ENCODE measurements around the gene KCNMA1.

The KCNMA1 gene

GRCh38 chr10:77363210-77363609, 274.4 kb downstream of the KCNMA1 start:
- Histone ChIP-seq H3K14ac (ENCODE audit: low read length in 2 of 2) (no peak overlapping the region), H3K36me3 (ENCODE audit: control insufficient read depth in 1 of 2, insufficient read depth in 2 of 2, low read depth in 1 of 2, low read length in 2 of 2) (peaks cover 0 to 7% of the 10 kb centered on the region in 2 experiments), H3K4me2 (ENCODE audit: low read length, poor library complexity, severe bottlenecking) (no peak overlapping the region), H3K27ac (ENCODE audit: low read length, poor library complexity, severe bottlenecking) (no peak overlapping the region), H3K4me1 (ENCODE audit: control insufficient read depth, insufficient read depth, low read depth, low read length) (peaks cover 8% of the 10 kb centered on the region), H2BK5ac (ENCODE audit: low read depth, low read length, poor library complexity, severe bottlenecking) (no peak overlapping the region), H2BK12ac (ENCODE audit: low read length in 2 of 2) (no peak overlapping the region), H4K91ac (ENCODE audit: low read length) (no peak overlapping the region), H3K18ac (ENCODE audit: low read depth in 1 of 2, low read length in 2 of 2) (peak overlapping the region in 1 of 2 experiments; percentile 37), H2BK15ac (ENCODE audit: low read depth, poor library complexity, severe bottlenecking) (no peak overlapping the region), H3K27me3 (ENCODE audit: control insufficient read depth in 1 of 2, insufficient read depth in 1 of 2, low read length in 2 of 2) (no peaks in the 10 kb centered on the region), H3K4me3 (ENCODE audit: insufficient read depth in 1 of 2, low read depth in 1 of 2, low read length in 2 of 2) (no peak overlapping the region), H3K79me1 (replicated peaks; ENCODE audit: low read length, poor library complexity, severe bottlenecking) (peaks cover 13% of the 10 kb centered on the region), H4K8ac (ENCODE audit: low read length) (peak overlapping the region; percentile 47), H2AK5ac (ENCODE audit: low read length, severe bottlenecking) (no peak overlapping the region), H2AFZ (ENCODE audit: low read depth, low read length) (no peak overlapping the region), H3K23ac (ENCODE audit: low read length in 2 of 2) (peak overlapping the region in 1 of 2 experiments; percentile 54), H2BK120ac (ENCODE audit: low read depth, low read length) (no peak overlapping the region), H3K9me3 (ENCODE audit: control insufficient read depth, low read length) (peaks cover 2% of the 10 kb centered on the region), H3K4ac (ENCODE audit: low read depth in 1 of 2, low read length in 2 of 2) (no peak overlapping the region), H3K9ac (ENCODE audit: low read length) (no peak overlapping the region)
- no peak for DNase-seq

GRCh38 chr10:77361831-77362230, 275.8 kb downstream of the KCNMA1 start:
- Histone ChIP-seq H2AK5ac (ENCODE audit: low read length, severe bottlenecking) (no peak overlapping the region), H2BK15ac (ENCODE audit: low read depth, poor library complexity, severe bottlenecking) (no peak overlapping the region), H3K4me2 (ENCODE audit: low read length, poor library complexity, severe bottlenecking) (no peak overlapping the region), H3K14ac (ENCODE audit: low read length in 2 of 2) (no peak overlapping the region), H2BK120ac (ENCODE audit: low read depth, low read length) (no peak overlapping the region), H2BK5ac (ENCODE audit: low read depth, low read length, poor library complexity, severe bottlenecking) (no peak overlapping the region), H4K8ac (ENCODE audit: low read length) (no peak overlapping the region), H2AFZ (ENCODE audit: low read depth, low read length) (no peak overlapping the region), H3K18ac (ENCODE audit: low read depth in 1 of 2, low read length in 2 of 2) (peak overlapping the region in 1 of 2 experiments; percentile 14), H3K36me3 (ENCODE audit: control insufficient read depth in 1 of 2, insufficient read depth in 2 of 2, low read depth in 1 of 2, low read length in 2 of 2) (peaks cover 0 to 7% of the 10 kb centered on the region in 2 experiments), H3K4me3 (ENCODE audit: insufficient read depth in 1 of 2, low read depth in 1 of 2, low read length in 2 of 2) (no peak overlapping the region), H3K9ac (ENCODE audit: low read length) (no peak overlapping the region), H3K79me1 (replicated peaks; ENCODE audit: low read length, poor library complexity, severe bottlenecking) (peaks cover 13% of the 10 kb centered on the region), H3K27ac (ENCODE audit: low read length, poor library complexity, severe bottlenecking) (no peak overlapping the region), H3K4ac (ENCODE audit: low read depth in 1 of 2, low read length in 2 of 2) (peak overlapping the region in 1 of 2 experiments; percentile 24), H4K91ac (ENCODE audit: low read length) (peak overlapping the region; percentile 41), H3K27me3 (ENCODE audit: control insufficient read depth in 1 of 2, insufficient read depth in 1 of 2, low read length in 2 of 2) (no peaks in the 10 kb centered on the region), H3K9me3 (ENCODE audit: control insufficient read depth, low read length) (no peaks in the 10 kb centered on the region), H3K23ac (ENCODE audit: low read length in 2 of 2) (no peak overlapping the region), H2BK12ac (ENCODE audit: low read length in 2 of 2) (peak overlapping the region in 1 of 2 experiments; percentile 7), H3K4me1 (ENCODE audit: control insufficient read depth, insufficient read depth, low read depth, low read length) (peaks cover 8% of the 10 kb centered on the region)
- DNase-seq = no peak
- 95% methylated on average over 6 of the region's 6 CpGs for WGBS

GRCh38 chr10:77361426-77361825, 276.2 kb downstream of the KCNMA1 start:
- Histone ChIP-seq H2AFZ (ENCODE audit: low read depth, low read length) (no peak overlapping the region), H3K18ac (ENCODE audit: low read depth in 1 of 2, low read length in 2 of 2) (peak overlapping the region in 1 of 2 experiments; percentile 14), H3K14ac (ENCODE audit: low read length in 2 of 2) (no peak overlapping the region), H3K27ac (ENCODE audit: low read length, poor library complexity, severe bottlenecking) (no peak overlapping the region), H3K27me3 (ENCODE audit: control insufficient read depth in 1 of 2, insufficient read depth in 1 of 2, low read length in 2 of 2) (no peaks in the 10 kb centered on the region), H3K4ac (ENCODE audit: low read depth in 1 of 2, low read length in 2 of 2) (peak overlapping the region in 1 of 2 experiments; percentile 24), H3K9ac (ENCODE audit: low read length) (no peak overlapping the region), H2BK12ac (ENCODE audit: low read length in 2 of 2) (peak overlapping the region in 1 of 2 experiments; percentile 7), H3K36me3 (ENCODE audit: control insufficient read depth in 1 of 2, insufficient read depth in 2 of 2, low read depth in 1 of 2, low read length in 2 of 2) (peaks cover 0 to 7% of the 10 kb centered on the region in 2 experiments), H3K9me3 (ENCODE audit: control insufficient read depth, low read length) (no peaks in the 10 kb centered on the region), H4K8ac (ENCODE audit: low read length) (no peak overlapping the region), H2AK5ac (ENCODE audit: low read length, severe bottlenecking) (no peak overlapping the region), H4K91ac (ENCODE audit: low read length) (peak overlapping the region; percentile 41), H3K4me2 (ENCODE audit: low read length, poor library complexity, severe bottlenecking) (no peak overlapping the region), H2BK15ac (ENCODE audit: low read depth, poor library complexity, severe bottlenecking) (no peak overlapping the region), H3K4me3 (ENCODE audit: insufficient read depth in 1 of 2, low read depth in 1 of 2, low read length in 2 of 2) (no peak overlapping the region), H3K23ac (ENCODE audit: low read length in 2 of 2) (no peak overlapping the region), H2BK120ac (ENCODE audit: low read depth, low read length) (no peak overlapping the region), H3K4me1 (ENCODE audit: control insufficient read depth, insufficient read depth, low read depth, low read length) (peaks cover 8% of the 10 kb centered on the region), H2BK5ac (ENCODE audit: low read depth, low read length, poor library complexity, severe bottlenecking) (no peak overlapping the region), H3K79me1 (replicated peaks; ENCODE audit: low read length, poor library complexity, severe bottlenecking) (peaks cover 13% of the 10 kb centered on the region)
- DNase-seq = no peak
- 92% methylated on average over 9 of the region's 9 CpGs for WGBS

GRCh38 chr10:77360835-77361234, 276.8 kb downstream of the KCNMA1 start:
- Histone ChIP-seq H4K8ac (ENCODE audit: low read length) (no peak overlapping the region), H3K4ac (ENCODE audit: low read depth in 1 of 2, low read length in 2 of 2) (no peak overlapping the region), H2AFZ (ENCODE audit: low read depth, low read length) (no peak overlapping the region), H3K27me3 (ENCODE audit: control insufficient read depth in 1 of 2, insufficient read depth in 1 of 2, low read length in 2 of 2) (no peaks in the 10 kb centered on the region), H3K27ac (ENCODE audit: low read length, poor library complexity, severe bottlenecking) (no peak overlapping the region), H3K9ac (ENCODE audit: low read length) (no peak overlapping the region), H2BK120ac (ENCODE audit: low read depth, low read length) (no peak overlapping the region), H4K91ac (ENCODE audit: low read length) (no peak overlapping the region), H2BK15ac (ENCODE audit: low read depth, poor library complexity, severe bottlenecking) (no peak overlapping the region), H3K14ac (ENCODE audit: low read length in 2 of 2) (no peak overlapping the region), H3K4me3 (ENCODE audit: insufficient read depth in 1 of 2, low read depth in 1 of 2, low read length in 2 of 2) (no peak overlapping the region), H2BK5ac (ENCODE audit: low read depth, low read length, poor library complexity, severe bottlenecking) (peak overlapping the region; percentile 61), H2AK5ac (ENCODE audit: low read length, severe bottlenecking) (peak overlapping the region; percentile 72), H3K18ac (ENCODE audit: low read depth in 1 of 2, low read length in 2 of 2) (no peak overlapping the region), H3K36me3 (ENCODE audit: control insufficient read depth in 1 of 2, insufficient read depth in 2 of 2, low read depth in 1 of 2, low read length in 2 of 2) (peaks cover 0 to 7% of the 10 kb centered on the region in 2 experiments), H3K79me1 (replicated peaks; ENCODE audit: low read length, poor library complexity, severe bottlenecking) (peaks cover 13% of the 10 kb centered on the region), H3K4me1 (ENCODE audit: control insufficient read depth, insufficient read depth, low read depth, low read length) (peaks cover 8% of the 10 kb centered on the region), H3K9me3 (ENCODE audit: control insufficient read depth, low read length) (no peaks in the 10 kb centered on the region), H3K4me2 (ENCODE audit: low read length, poor library complexity, severe bottlenecking) (no peak overlapping the region), H2BK12ac (ENCODE audit: low read length in 2 of 2) (no peak overlapping the region), H3K23ac (ENCODE audit: low read length in 2 of 2) (no peak overlapping the region)
- DNase-seq = no peak
- WGBS = 88% methylated on average over 4 of the region's 5 CpGs

Measured in mesenchymal stem cell (in vitro differentiated cells and primary cell).